Liver (tissue), 9 donors: Measurements from ENCODE around the gene TBC1D9. TPM values are rescaled to one million over a fixed set of nuclear protein-coding genes. Genes with fewer than 3 reads are reported as not detected.

Experiments used
- DNase-seq: peaks from one replicate; pipeline ENCODE4 v3.0.0-alpha.2; 2017; ENCODE audit warnings: low spot score
- H3K27ac ChIP-seq, 2 donors: one replicate each; pipeline ENCODE4 v1.7.0; 2013; ENCODE audit warnings: inconsistent platforms in 2 of 2, low read length in 2 of 2, control low read depth in 1 of 2, low read depth in 1 of 2, mild to moderate bottlenecking in 1 of 2
- H3K27me3 ChIP-seq, 4 donors: one replicate each; pipeline versions ENCODE4 v1.6.1 to v1.7.0; 2013; ENCODE audit warnings: low read length in 3 of 4, inconsistent platforms in 1 of 4, mild to moderate bottlenecking in 1 of 4, moderate library complexity in 1 of 4; ENCODE audit not compliant: control insufficient read depth in 4 of 4, insufficient read depth in 4 of 4
- H3K36me3 ChIP-seq, 4 donors: one replicate each; pipeline versions ENCODE4 v1.6.1 to v1.7.0; 2013; ENCODE audit warnings: low read length in 3 of 4, mild to moderate bottlenecking in 3 of 4, low read depth in 1 of 4, moderate library complexity in 1 of 4; ENCODE audit not compliant: control insufficient read depth in 4 of 4, insufficient read depth in 3 of 4
- H3K4me1 ChIP-seq, 4 donors: one replicate each; pipeline versions ENCODE4 v1.6.1 to v1.7.0; 2013; ENCODE audit warnings: low read length in 3 of 4, mild to moderate bottlenecking in 3 of 4, moderate library complexity in 1 of 4; ENCODE audit not compliant: control insufficient read depth in 4 of 4, insufficient read depth in 4 of 4
- H3K4me3 ChIP-seq, 3 donors: one replicate each; pipeline versions ENCODE4 v1.6.1 to v1.7.0; 2013; ENCODE audit warnings: low read length in 3 of 3, control low read depth in 1 of 3, low read depth in 1 of 3, mild to moderate bottlenecking in 1 of 3
- H3K9ac ChIP-seq, 2 donors: one replicate each; pipeline ENCODE4 v1.7.0; 2013; ENCODE audit warnings: low read length in 2 of 2, mild to moderate bottlenecking in 2 of 2, moderate library complexity in 2 of 2, control low read depth in 1 of 2, low read depth in 1 of 2
- H3K9me3 ChIP-seq, 4 donors: one replicate each; pipeline versions ENCODE4 v1.6.1 to v1.7.0; 2013; ENCODE audit warnings: low read length in 3 of 4; ENCODE audit not compliant: control insufficient read depth in 4 of 4
- ATF3 ChIP-seq: IDR thresholded peaks from 2 replicates; pipeline ENCODE4 v1.6.1; 2016; ENCODE audit warnings: antibody characterized with exemption
- CTCF ChIP-seq: fragments of 150-350 bp; IDR thresholded peaks from 2 replicates; pipeline ENCODE4 v1.5.1; 2017; ENCODE audit warnings: improper control_type of control experiment, low read depth, low read length; ENCODE audit not compliant: missing input control
- EGR1 ChIP-seq, 2 donors: IDR thresholded peaks; 2 replicates each; pipeline ENCODE4 v1.6.1; 2016 to 2018; ENCODE audit warnings: antibody characterized with exemption in 2 of 2, low read depth in 2 of 2
- FOXA1 ChIP-seq: IDR thresholded peaks from 2 replicates; pipeline ENCODE4 v1.6.1; 2016; ENCODE audit warnings: antibody characterized with exemption
- GABPA ChIP-seq, 2 donors: IDR thresholded peaks in 1 of 2; conservative IDR thresholded peaks in 1 of 2; 2 replicates each; pipeline ENCODE4 v1.6.1; 2016; ENCODE audit warnings: antibody characterized with exemption in 2 of 2, mild to moderate bottlenecking in 1 of 2, moderate library complexity in 1 of 2
- HNF4A ChIP-seq, 2 donors: conservative IDR thresholded peaks; 2 replicates each; pipeline ENCODE4 v1.6.1; 2016; ENCODE audit warnings: antibody characterized with exemption in 2 of 2, mild to moderate bottlenecking in 2 of 2
- HNF4G ChIP-seq: IDR thresholded peaks from 2 replicates; pipeline ENCODE4 v1.6.1; 2016; ENCODE audit warnings: antibody characterized with exemption
- JUND ChIP-seq, 2 donors: IDR thresholded peaks; 2 replicates each; pipeline ENCODE4 v1.6.1; 2016; ENCODE audit warnings: antibody characterized with exemption in 2 of 2
- MAX ChIP-seq: IDR thresholded peaks from 2 replicates; pipeline ENCODE4 v1.6.1; 2016; ENCODE audit warnings: antibody characterized with exemption
- NR2F2 ChIP-seq: IDR thresholded peaks from 2 replicates; pipeline ENCODE4 v1.6.1; 2016; ENCODE audit warnings: antibody characterized with exemption
- RAD21 ChIP-seq, 2 donors: IDR thresholded peaks; 2 replicates each; pipeline ENCODE4 v1.6.1; 2016; ENCODE audit warnings: antibody characterized with exemption in 2 of 2, mild to moderate bottlenecking in 2 of 2
- REST ChIP-seq: IDR thresholded peaks from 2 replicates; pipeline ENCODE4 v1.6.1; 2016; ENCODE audit warnings: antibody characterized with exemption, mild to moderate bottlenecking
- RXRA ChIP-seq, 2 donors: IDR thresholded peaks; 2 replicates each; pipeline ENCODE4 v1.6.1; 2017 to 2018; ENCODE audit warnings: antibody characterized with exemption in 2 of 2, mild to moderate bottlenecking in 1 of 2
- SP1 ChIP-seq: IDR thresholded peaks from 2 replicates; pipeline ENCODE4 v1.6.1; 2018; ENCODE audit warnings: antibody characterized with exemption, mild to moderate bottlenecking
- TAF1 ChIP-seq: conservative IDR thresholded peaks from 2 replicates; pipeline ENCODE4 v1.6.1; 2016; ENCODE audit warnings: antibody characterized with exemption, mild to moderate bottlenecking
- YY1 ChIP-seq: IDR thresholded peaks from 2 replicates; pipeline ENCODE4 v1.6.1; 2016; ENCODE audit warnings: antibody characterized with exemption, mild to moderate bottlenecking
- ZBTB33 ChIP-seq: IDR thresholded peaks from 2 replicates; pipeline ENCODE4 v1.6.1; 2016; ENCODE audit warnings: antibody characterized with exemption
- WGBS: extraction: QIAGEN DNeasy Blood & Tissue Kit; methylation state at CpG from one replicate; pipeline ENCODE4 v1.1.7; 2013; 5-methylcytosine and 5-hydroxymethylcytosine counted together
- polyA plus RNA-seq, 2 donors: library from polyadenylated mRNA; stranded (reverse) in 1 of 2; unstranded in 1 of 2; fragments of 200-250 nt in 1 of 2; fragments of >200 nt in 1 of 2; fragmentation: Nextera tagmentation in 1 of 2; extraction: Ambion mirVana in 1 of 2; gene quantifications; one replicate each; pipeline versions ENCODE4 v1.2.1 to v1.2.3, GENCODE V29; 2013 to 2015
- total RNA-seq, 2 donors: library from RNA; depleted of rRNA; stranded (reverse); fragments of >200 nt; gene quantifications; one replicate each; pipeline ENCODE4 v1.2.3, GENCODE V29; 2014
- donor health status: healthy.
- donor health status: healthy.
- donor health status: healthy.
- donor health status: healthy.
- donor health status: healthy.

The TBC1D9 gene
- total and polyA plus RNA-seq, 4 donors, result 1.4 to 8.5 (median 6.3) TPM

- 40% methylated on average over 1 of the region's 1 CpG for WGBS
- H3K4me1 ChIP-seq, result peaks cover 0 to 3% (median 0%) of the 10 kb centered on the region in 4 donors
- no peak overlapping the region for H3K9ac ChIP-seq
- H3K4me3 ChIP-seq, result no peak overlapping the region
- no peak overlapping the region for H3K27ac ChIP-seq
- DNase-seq, result no peak
- H3K36me3 ChIP-seq, result no peaks in the 10 kb centered on the region
- H3K27me3 ChIP-seq, result peaks cover 0 to 2% (median 0%) of the 10 kb centered on the region in 4 donors
- TF ChIP-seq HNF4G, result no peak
- no peak for TF ChIP-seq JUND (IDR thresholded peaks at IDR 0.05)
- no peak for TF ChIP-seq ZBTB33
- TF ChIP-seq ATF3, result no peak
- no peak for TF ChIP-seq CTCF
- no peak for TF ChIP-seq HNF4A (conservative IDR thresholded peaks at IDR 0.05)
- no peak for TF ChIP-seq RAD21 (IDR thresholded peaks at IDR 0.05)
- no peak for TF ChIP-seq REST
- H3K9me3 ChIP-seq, result no peaks in the 10 kb centered on the region
Measured at GRCh38 chr4:140584439-140584838, 171.7 kb downstream of the TBC1D9 start.

GRCh38 chr4:140581078-140581477 is 175.1 kb downstream of the TBC1D9 start:
- Histone ChIP-seq H3K9ac (no peak overlapping the region), H3K27me3 (peaks cover 0 to 4% (median under 1%) of the 10 kb centered on the region in 4 donors), H3K36me3 (no peaks in the 10 kb centered on the region), H3K4me1 (peaks cover 0 to 3% (median 0%) of the 10 kb centered on the region in 4 donors), H3K9me3 (no peaks in the 10 kb centered on the region), H3K27ac (no peak overlapping the region), H3K4me3 (no peak overlapping the region)
- no peak for TF ChIP-seq ATF3
- no peak for TF ChIP-seq FOXA1
- TF ChIP-seq REST, result no peak
- TF ChIP-seq ZBTB33, result no peak
- TF ChIP-seq YY1, result no peak
- TF ChIP-seq RAD21 (IDR thresholded peaks at IDR 0.05), result no peak
- no peak for TF ChIP-seq MAX
- TF ChIP-seq HNF4A (conservative IDR thresholded peaks at IDR 0.05), result no peak
- TF ChIP-seq TAF1, result no peak
- TF ChIP-seq EGR1 (IDR thresholded peaks at IDR 0.05; ENCODE audit: low read depth in 2 of 2), result no peak
- no peak for TF ChIP-seq JUND (IDR thresholded peaks at IDR 0.05)
- TF ChIP-seq HNF4G, result no peak
- no peak for TF ChIP-seq GABPA (IDR thresholded peaks at IDR 0.05 in 1 of 2, conservative IDR thresholded peaks at IDR 0.05 in 1 of 2)
- TF ChIP-seq NR2F2, result no peak
- no peak for TF ChIP-seq RXRA (IDR thresholded peaks at IDR 0.05)
- TF ChIP-seq SP1, result no peak
- 69% methylated on average over 3 of the region's 3 CpGs for WGBS
- DNase-seq, result no peak
